Muscle layer of colon (tissue), 2 donors: Measurements from ENCODE around the gene IFITM10.

ENCODE experiments used
- H3K27ac ChIP-seq: one replicate; pipeline ENCODE4 v1.7.0; 2013; ENCODE audit warnings: low read depth, mild to moderate bottlenecking, low read length, moderate library complexity
- H3K27me3 ChIP-seq, 2 donors: one replicate each; pipeline ENCODE4 v1.7.0; 2013; ENCODE audit warnings: low read length in 2 of 2, mild to moderate bottlenecking in 2 of 2; ENCODE audit not compliant: insufficient read depth in 2 of 2, control insufficient read depth in 1 of 2
- H3K36me3 ChIP-seq: one replicate; pipeline ENCODE4 v1.7.0; 2013; ENCODE audit warnings: mild to moderate bottlenecking, low read length; ENCODE audit not compliant: insufficient read depth
- H3K4me1 ChIP-seq: one replicate; pipeline ENCODE4 v1.7.0; 2013; ENCODE audit warnings: mild to moderate bottlenecking, low read length; ENCODE audit not compliant: insufficient read depth
- H3K4me3 ChIP-seq, 2 donors: one replicate each; pipeline ENCODE4 v1.7.0; 2013; ENCODE audit warnings: low read length in 2 of 2, low read depth in 1 of 2, mild to moderate bottlenecking in 1 of 2, moderate library complexity in 1 of 2
- H3K9ac ChIP-seq: one replicate; pipeline ENCODE4 v1.7.0; 2013; ENCODE audit warnings: low read length
- H3K9me3 ChIP-seq: one replicate; pipeline ENCODE4 v1.7.0; 2013; ENCODE audit warnings: mild to moderate bottlenecking, low read length
- donor health status: abdominal sarcoma.
- donor health status: Adenocarcinoma of cecum.

The IFITM10 gene

GRCh38 chr11:1782831-1783724 lies 32.7 kb upstream of the IFITM10 start:
- Histone ChIP-seq H3K9me3 (no peaks in the 10 kb centered on the region), H3K4me3 (no peak overlapping the region), H3K36me3 (no peaks in the 10 kb centered on the region), H3K4me1 (no peaks in the 10 kb centered on the region), H3K27me3 (no peaks in the 10 kb centered on the region), H3K9ac (no peak overlapping the region), H3K27ac (no peak overlapping the region)

- Histone ChIP-seq H3K4me1 (no peaks in the 10 kb centered on the region), H3K27ac (no peak overlapping the region), H3K4me3 (no peak overlapping the region)
Observed at GRCh38 chr11:1782031-1782590, 31.7 kb upstream of the IFITM10 start.

DNA sequence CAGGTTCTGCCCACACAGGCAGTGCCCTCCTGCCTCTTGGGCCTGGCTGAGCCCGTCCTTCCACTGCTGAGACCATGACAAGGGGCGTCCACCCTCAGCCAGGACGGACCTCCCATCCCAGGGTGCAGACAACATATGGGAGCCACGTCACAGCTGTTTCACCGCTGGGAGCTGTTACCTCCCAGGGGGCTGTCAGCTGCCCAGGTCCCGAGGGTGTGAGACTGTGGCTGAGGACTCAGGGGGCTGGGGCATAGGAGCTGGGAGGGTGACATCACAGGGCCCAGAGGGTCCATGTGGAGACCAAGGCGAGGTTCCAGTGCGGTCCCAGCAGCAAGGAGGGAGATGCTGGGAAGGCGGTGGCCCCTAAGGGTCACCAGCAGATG lies 31.2 kb upstream of the IFITM10 start:
- no peaks in the 10 kb centered on the region for H3K27me3 ChIP-seq
- no peaks in the 10 kb centered on the region for H3K36me3 ChIP-seq
- no peak overlapping the region for H3K27ac ChIP-seq
- H3K9ac ChIP-seq = no peak overlapping the region
- no peaks in the 10 kb centered on the region for H3K9me3 ChIP-seq
- H3K4me1 ChIP-seq = no peaks in the 10 kb centered on the region
- H3K4me3 ChIP-seq = no peak overlapping the region

More at GRCh38 chr11:1782031-1782590, 31.7 kb upstream of the IFITM10 start:
- Histone ChIP-seq H3K9ac (no peak overlapping the region), H3K36me3 (no peaks in the 10 kb centered on the region), H3K9me3 (no peaks in the 10 kb centered on the region), H3K27me3 (no peaks in the 10 kb centered on the region)

- no peak overlapping the region for H3K27ac ChIP-seq
- H3K36me3 ChIP-seq = no peaks in the 10 kb centered on the region
- no peaks in the 10 kb centered on the region for H3K9me3 ChIP-seq
- H3K9ac ChIP-seq = no peak overlapping the region
- no peaks in the 10 kb centered on the region for H3K4me1 ChIP-seq
- no peak overlapping the region for H3K4me3 ChIP-seq
- H3K27me3 ChIP-seq = no peaks in the 10 kb centered on the region
Observed at GRCh38 chr11:1780700-1781592, 30.6 kb upstream of the IFITM10 start.

DNA sequence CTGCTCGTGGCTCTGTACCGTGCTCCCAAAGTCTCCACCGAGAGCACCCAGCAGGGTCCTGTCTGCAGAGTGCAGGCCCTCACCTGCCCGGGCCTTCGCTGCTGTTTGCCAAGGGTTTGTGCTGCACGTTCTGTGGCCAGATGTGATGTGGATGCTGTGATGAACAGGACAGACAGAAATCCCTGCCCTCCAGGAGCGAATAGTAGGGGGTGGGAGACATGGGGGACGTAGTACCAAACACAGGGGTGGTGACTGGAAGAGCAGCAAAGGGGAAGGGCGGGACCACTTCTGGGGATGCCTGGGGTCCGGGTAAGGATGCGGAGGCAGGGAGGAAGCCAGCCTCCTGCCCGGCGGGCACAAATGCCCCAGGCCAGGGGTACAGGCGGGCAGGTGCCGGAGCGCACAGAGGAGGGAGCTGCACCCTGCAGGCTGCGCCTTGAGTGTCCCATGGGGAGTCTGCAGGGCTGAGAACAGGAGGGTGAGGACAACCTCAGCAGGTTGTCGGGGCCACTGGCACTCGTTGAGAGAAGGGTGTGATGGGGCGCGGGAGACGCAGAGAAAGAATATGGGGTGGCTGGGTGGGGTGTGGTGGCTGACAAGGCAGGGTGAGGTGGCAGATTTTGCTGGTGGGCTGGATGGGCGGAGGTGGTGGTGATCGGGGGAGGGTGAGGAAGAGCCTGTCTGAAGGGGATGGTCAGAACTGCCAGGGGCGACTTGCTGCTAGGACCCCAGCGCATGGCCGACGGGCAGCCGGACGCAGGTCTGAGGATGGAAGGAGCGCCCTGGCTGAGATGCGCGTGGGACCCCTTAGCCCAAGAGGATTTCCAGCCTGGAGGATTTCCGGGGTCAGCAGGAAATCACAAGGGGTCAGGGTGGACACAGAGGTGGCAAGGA lies 29.7 kb upstream of the IFITM10 start:
- no peaks in the 10 kb centered on the region for H3K9me3 ChIP-seq
- H3K27ac ChIP-seq = no peak overlapping the region
- no peak overlapping the region for H3K4me3 ChIP-seq
- no peaks in the 10 kb centered on the region for H3K36me3 ChIP-seq
- no peaks in the 10 kb centered on the region for H3K27me3 ChIP-seq
- H3K4me1 ChIP-seq = no peaks in the 10 kb centered on the region
- H3K9ac ChIP-seq = no peak overlapping the region

- H3K9ac ChIP-seq = no peak overlapping the region
- H3K4me3 ChIP-seq = no peak overlapping the region
- H3K9me3 ChIP-seq = no peaks in the 10 kb centered on the region
- no peaks in the 10 kb centered on the region for H3K27me3 ChIP-seq
- no peak overlapping the region for H3K27ac ChIP-seq
- H3K36me3 ChIP-seq = no peaks in the 10 kb centered on the region
- H3K4me1 ChIP-seq = no peaks in the 10 kb centered on the region
Observed at GRCh38 chr11:1779034-1779805, 28.8 kb upstream of the IFITM10 start.

DNA sequence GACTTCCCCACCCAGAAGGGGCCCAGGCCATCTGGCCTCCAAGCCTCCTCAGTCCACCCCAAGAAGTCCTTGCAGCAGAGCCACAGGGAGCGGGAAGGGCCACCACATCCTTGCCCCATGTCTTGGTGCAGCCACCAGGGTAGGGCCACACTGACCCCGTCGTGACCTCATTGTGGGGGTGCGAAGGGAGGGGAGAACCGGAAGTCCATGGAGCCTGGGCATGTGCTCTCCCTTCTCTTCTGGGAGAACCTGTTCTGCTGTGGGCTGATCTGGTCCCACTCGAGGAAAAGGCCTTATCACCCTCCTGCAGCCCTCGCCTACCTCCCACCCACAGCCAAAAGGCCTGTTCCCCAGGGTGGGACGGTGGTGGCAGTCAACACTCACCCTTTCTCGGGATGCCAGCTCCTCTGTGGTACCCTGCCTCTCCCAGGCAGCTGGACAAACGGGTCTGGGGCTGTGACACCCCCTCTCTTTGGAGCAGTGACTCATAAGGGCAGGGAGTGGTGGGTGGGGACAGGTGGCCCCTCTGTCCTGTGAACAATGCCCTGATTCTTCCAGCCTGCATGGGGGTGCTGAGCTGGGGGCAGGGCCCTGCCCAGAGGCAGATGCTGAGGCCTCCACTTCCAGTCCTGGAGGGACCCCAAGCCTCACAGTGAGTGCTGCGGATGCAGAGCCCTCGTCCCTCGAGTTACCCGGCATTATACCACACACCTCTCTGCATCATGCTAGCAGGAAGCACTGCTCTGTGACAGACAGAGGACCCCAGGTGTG lies 27.9 kb upstream of the IFITM10 start:
- no peaks in the 10 kb centered on the region for H3K9me3 ChIP-seq
- no peak overlapping the region for H3K27ac ChIP-seq
- H3K9ac ChIP-seq = no peak overlapping the region
- H3K27me3 ChIP-seq = no peaks in the 10 kb centered on the region
- no peaks in the 10 kb centered on the region for H3K4me1 ChIP-seq
- no peak overlapping the region for H3K4me3 ChIP-seq
- no peaks in the 10 kb centered on the region for H3K36me3 ChIP-seq

DNA sequence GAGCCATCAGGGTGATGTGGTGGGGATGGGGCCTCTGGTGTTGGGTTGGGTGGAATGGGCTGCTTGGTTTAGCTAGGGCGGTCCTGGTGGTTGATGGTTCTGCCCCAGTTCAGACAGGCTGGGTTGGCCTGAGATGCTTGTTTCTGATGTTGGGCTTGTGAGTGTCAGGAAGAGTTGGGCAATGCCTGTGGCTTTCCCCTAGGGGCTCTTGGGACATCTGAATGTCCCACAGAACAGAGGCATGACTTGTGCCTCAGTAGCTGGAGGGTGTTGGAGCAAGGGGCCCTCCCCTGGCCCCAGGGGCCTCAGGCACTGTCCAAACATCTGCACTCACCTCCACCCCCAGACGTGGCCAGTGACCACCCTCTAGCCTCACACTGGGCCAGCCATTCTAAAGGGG lies 27.3 kb upstream of the IFITM10 start:
- no peak overlapping the region for H3K9ac ChIP-seq
- H3K9me3 ChIP-seq = no peaks in the 10 kb centered on the region
- peaks cover under 1% of the 10 kb centered on the region for H3K4me1 ChIP-seq
- H3K36me3 ChIP-seq = no peaks in the 10 kb centered on the region
- H3K27ac ChIP-seq = no peak overlapping the region
- H3K4me3 ChIP-seq = no peak overlapping the region
- no peaks in the 10 kb centered on the region for H3K27me3 ChIP-seq

DNA sequence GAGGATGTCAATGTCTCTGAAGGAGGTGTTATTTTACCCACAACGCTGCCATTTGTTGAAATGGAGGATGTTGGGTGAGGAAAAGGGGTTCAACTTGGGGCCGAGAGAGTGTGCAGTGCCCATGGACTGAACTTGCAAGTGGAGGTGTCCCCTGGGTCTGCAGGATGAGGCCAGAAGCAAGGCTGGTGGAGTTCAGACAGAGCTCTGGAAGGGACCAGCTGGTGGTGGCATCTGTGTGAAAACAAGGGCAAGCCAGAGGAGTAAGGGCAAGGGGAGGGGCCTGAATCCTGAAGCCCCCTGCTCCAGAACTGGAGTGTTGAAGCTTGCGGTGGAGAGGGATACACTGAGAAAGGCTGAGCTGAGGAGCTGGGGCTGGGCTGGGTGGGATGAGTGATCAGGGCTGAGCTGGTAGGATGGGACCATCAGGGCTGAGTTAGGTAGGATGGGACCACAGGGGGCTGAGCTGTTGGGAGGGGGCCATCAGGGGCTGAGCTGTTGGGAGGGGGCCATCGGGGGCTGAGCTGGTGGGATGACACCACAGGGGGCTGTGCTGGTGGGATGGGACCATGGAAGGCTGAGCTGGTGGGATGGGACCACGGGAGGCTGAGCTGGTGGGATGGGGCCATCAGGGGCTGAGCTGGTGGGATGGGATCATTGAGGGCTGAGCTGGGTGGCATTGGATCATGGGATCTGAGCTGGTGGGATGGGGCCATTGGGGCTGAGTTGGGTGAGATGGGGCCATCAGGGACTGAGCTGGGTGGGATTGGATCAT lies 26.7 kb upstream of the IFITM10 start:
- no peaks in the 10 kb centered on the region for H3K27me3 ChIP-seq
- peaks cover 6% of the 10 kb centered on the region for H3K4me1 ChIP-seq
- H3K9ac ChIP-seq = no peak overlapping the region
- no peak overlapping the region for H3K27ac ChIP-seq
- H3K36me3 ChIP-seq = no peaks in the 10 kb centered on the region
- H3K9me3 ChIP-seq = no peaks in the 10 kb centered on the region
- no peak overlapping the region for H3K4me3 ChIP-seq
